GM19035 (cell line): ENCODE measurements around the gene LYRM9.
"Not testable (repeated sequence)": the region's sequence is repeated elsewhere in the genome, so short reads cannot be mapped to it uniquely, and the experiment has no call there.

Experiments
- ATAC-seq: cut with Tn5 transposase; IDR thresholded peaks from one replicate; pipeline ENCODE4 v1.9.1; 2021; ENCODE audit not compliant: unreplicated experiment

The LYRM9 gene

GRCh38 chr17:27878776-27879562, 14.2 kb downstream of the LYRM9 start:
- ATAC-seq = no peak

GRCh38 chr17:27873746-27874145, 19.4 kb downstream of the LYRM9 start:
- no peak for ATAC-seq

- no peak for ATAC-seq
These were observed 20.0 kb downstream of the LYRM9 start for GRCh38 chr17:27873211-27873610.

GRCh38 chr17:27872776-27873175, 20.4 kb downstream of the LYRM9 start:
- no peak for ATAC-seq

- ATAC-seq = no peak
These were observed 21.8 kb downstream of the LYRM9 start for GRCh38 chr17:27871407-27871806.

- no peak for ATAC-seq
These were observed 22.8 kb downstream of the LYRM9 start for GRCh38 chr17:27870345-27870744.

- ATAC-seq = no peak
These were observed 24.6 kb downstream of the LYRM9 start for GRCh38 chr17:27868565-27868964.

GRCh38 chr17:27862840-27863239, 30.3 kb downstream of the LYRM9 start:
- no peak for ATAC-seq

- ATAC-seq = no peak
These were observed 31.2 kb downstream of the LYRM9 start for GRCh38 chr17:27862004-27862403.

GRCh38 chr17:27860971-27861664, 32.0 kb downstream of the LYRM9 start:
- no peak for ATAC-seq

- no peak for ATAC-seq
These were observed 34.4 kb downstream of the LYRM9 start for GRCh38 chr17:27858621-27859305.

- no peak for ATAC-seq
These were observed 36.3 kb downstream of the LYRM9 start for GRCh38 chr17:27856676-27857432.

GRCh38 chr17:27855454-27855853, 37.7 kb downstream of the LYRM9 start:
- ATAC-seq = no peak

- no peak for ATAC-seq
These were observed 39.0 kb downstream of the LYRM9 start for GRCh38 chr17:27854163-27854562.

GRCh38 chr17:27853091-27853490, 40.1 kb downstream of the LYRM9 start:
- ATAC-seq = no peak

- no peak for ATAC-seq
These were observed 43.5 kb downstream of the LYRM9 start for GRCh38 chr17:27849474-27850185.

- ATAC-seq = no peak
These were observed 44.2 kb downstream of the LYRM9 start for GRCh38 chr17:27848931-27849330.

GRCh38 chr17:27846808-27847307, 46.3 kb downstream of the LYRM9 start:
- not testable (repeated sequence) for ATAC-seq

- no peak for ATAC-seq
These were observed 47.0 kb downstream of the LYRM9 start for GRCh38 chr17:27846042-27846655.
